HG03045 (cell line): ENCODE data around the gene BHLHE23.
"Not testable (repeated sequence)": the region's sequence is repeated elsewhere in the genome, so short reads cannot be mapped to it uniquely, and the experiment has no call there.

ENCODE experiments used
- ATAC-seq: cut with Tn5 transposase; IDR thresholded peaks from one replicate; pipeline ENCODE4 v1.9.1; 2021; ENCODE audit warnings: mild to moderate bottlenecking, moderate library complexity; ENCODE audit not compliant: unreplicated experiment

The BHLHE23 gene

DNA sequence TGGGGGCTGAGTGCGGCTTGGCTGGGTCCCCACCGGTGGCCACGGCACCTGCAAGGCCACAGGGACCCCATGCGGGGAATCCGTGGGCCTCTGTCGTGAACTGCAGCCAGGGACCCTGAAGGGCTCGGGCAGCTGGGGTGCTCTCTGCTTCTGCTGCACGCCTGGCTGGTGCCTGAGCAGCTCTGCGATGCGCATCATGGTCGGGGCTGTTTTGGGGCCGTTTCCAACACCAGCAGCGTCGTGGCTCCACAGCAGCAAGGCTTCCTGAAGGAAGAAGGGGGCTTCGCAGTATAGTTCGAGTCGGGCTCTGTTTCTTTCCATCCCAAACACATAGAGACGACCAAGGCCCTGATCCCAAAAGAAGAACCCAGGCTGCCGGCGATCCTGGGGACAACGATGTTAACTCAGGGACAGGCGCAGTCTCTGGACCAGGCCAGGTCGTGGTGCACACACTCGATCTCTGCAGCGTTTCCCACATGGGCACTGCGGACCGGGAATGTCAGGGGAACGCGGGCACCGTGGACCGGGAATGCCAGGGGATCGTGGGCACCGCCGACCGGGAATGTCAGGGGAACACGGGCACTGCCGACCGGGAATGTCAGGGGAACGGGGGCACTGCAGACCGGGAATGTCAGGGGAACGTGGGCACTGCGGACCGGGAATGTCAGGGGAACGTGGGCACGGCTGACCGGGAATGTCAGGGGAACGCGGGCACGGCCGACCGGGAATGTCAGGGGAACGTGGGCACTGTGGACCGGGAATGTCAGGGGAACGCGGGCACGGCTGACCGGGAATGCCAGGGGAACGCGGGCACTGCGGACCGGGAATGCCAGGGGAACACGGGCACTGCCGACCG, 36.8 kb upstream of the BHLHE23 start:
- ATAC-seq, result no peak

DNA sequence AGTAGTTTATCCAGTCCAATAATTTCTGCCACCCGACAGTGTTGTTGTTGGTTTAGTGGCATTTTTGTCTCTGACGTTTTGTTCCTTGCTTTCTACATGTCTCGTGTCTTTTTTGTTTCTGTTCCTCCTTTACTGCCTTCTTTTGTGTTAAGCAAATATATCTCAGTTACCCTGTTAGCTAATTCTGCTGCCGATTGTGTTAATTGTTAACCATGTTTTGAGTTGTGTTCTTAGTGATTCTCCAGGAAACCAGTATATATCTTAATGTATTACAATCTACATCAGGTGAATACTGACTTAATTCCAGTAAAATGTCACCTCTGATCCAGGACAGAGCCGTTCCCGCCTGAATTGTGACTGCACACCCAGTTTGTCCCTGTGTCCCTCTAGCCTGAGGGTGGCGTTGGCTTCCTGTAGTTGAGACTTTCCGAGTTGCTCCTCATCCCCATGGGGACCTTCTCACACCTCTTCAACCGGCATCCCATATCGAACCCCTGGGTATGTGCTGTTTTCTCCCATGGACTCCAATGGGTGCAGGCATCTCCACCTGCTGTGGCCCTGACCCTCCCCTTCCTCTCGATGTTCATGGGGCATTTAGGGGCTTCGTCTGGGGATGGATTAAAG, 35.8 kb upstream of the BHLHE23 start:
- ATAC-seq, result no peak

DNA sequence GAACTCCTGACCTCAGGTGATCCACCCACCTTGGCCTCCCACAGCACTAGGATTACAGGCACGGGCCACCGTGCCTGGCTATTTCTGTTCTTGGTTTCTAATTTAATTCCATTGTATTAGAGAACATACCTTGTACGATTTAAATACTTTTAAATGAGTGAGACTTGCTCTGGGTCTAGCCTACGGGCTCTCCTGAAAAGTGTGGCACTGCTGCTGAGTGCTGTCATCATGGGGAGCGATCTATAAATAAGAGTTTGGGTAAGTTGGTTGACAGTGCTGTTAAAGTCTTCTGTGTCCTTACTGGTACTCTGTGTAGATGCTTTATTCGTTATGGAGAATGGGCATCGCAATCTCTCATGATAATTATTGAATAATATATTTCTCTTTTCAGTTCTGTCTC, 35.0 kb upstream of the BHLHE23 start:
- no peak for ATAC-seq

DNA sequence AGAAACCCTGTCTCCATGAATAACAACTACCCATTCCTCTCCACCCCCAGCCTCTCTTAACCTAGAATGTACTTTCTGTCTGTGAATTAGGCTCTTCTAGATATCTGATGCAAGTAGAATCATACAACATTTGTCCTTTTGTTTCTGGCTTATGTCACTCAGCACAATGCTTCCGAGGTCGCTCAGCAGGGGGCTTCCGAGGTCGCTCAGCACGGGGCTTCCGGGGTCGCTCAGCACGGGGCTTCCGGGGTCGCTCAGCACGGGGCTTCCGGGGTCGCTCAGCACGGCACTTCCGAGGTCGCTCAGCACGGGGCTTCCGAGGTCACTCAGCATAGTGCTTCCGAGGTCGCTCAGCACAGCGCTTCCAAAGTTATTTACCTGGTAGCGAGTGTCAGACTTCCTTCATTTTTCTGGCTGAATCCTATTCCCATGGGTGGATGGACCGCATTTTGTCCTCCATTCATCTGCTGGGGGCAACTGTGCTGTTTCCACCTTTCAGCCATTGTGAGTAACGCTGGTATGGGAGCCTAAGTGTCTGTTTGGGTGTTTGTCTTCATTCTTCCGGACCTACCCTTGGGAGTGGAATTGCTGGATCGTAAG, 31.0 kb upstream of the BHLHE23 start:
- no peak for ATAC-seq

DNA sequence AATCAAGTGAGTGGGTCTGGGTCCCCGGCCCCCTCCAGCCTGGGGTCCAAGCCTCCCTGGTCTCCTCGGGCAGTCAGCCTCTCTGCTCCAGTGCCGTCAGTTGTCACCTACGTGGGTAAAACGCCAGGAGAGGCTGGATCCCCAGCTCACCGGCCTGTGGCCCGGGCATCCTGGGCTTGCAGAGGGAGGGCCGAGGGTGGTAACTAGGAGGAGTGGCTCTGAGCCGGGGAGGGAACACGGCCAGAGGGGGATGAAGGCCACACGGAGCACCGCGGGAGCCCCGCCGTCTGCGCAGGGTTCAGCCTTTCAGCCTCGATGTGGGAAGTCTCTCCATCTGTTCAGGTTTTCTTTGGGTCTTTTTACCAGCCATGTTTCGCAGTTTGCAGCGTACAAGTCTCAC, 29.5 kb upstream of the BHLHE23 start:
- no peak for ATAC-seq

DNA sequence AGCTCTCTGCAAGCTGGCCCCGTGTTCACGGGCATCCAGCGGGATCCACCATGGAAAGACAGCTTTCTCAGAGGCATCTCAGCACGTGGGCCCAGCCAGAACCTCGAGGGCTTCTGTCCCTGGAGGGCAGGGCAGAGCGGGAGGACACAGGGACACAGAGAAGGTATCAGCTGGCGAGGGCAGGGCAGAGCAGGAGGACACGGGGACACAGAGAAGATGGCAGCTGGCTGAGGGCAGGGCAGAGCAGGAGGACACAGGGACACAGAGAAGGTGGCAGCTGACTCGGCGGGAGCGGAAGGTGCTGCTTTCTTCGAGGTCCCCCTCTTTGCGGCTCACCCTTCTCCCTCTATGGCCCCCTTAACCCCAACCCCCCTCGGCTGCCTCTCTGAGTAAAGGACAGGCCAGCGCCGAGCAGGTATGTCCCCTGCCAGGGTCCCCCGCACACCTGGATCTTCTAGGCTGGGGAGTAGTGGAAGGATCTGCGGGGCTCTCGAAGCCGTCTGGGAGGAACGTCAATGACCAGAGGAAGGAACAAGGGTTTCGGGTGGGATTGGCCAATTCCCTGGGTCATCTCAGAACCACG, 28.9 kb upstream of the BHLHE23 start:
- no peak for ATAC-seq

DNA sequence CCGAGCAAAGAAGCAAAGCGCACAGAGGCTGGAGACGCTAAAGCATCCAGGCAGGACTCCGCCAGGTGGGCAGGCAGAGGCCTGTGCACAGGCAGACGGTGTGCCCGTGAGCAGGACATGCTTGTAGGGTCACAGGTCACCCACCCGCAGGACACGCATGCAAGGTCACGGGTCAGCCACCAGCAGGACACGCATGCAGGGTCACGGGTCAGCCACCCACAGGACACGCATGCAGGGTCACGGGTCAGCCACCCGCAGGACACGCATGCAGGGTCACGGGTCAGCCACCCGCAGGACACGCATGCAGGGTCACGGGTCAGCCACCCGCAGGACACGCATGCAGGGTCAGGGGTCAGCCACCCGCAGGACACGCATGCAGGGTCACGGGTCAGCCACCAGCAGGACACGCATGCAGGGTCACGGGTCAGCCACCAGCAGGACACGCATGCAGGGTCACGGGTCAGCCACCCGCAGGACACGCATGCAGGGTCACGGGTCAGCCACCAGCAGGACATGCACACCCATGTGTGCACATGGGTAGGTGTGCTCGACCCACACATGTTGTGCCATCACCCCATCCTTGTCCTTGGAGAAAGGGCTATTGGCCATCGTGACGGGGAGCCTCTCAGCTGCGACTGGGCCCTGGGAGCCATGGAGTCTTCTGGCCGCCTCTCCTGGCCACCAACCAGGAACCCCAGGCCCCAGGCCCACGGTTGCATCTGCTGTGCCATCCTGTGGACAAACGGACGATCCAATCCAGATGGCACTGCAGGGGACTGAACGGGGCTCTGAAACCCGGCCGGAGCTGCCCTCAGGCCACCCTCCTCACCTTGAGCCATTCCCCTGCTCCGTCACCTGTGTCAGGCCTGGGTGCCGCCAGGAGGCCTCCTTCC, 28.2 kb upstream of the BHLHE23 start:
- not testable (repeated sequence) for ATAC-seq

DNA sequence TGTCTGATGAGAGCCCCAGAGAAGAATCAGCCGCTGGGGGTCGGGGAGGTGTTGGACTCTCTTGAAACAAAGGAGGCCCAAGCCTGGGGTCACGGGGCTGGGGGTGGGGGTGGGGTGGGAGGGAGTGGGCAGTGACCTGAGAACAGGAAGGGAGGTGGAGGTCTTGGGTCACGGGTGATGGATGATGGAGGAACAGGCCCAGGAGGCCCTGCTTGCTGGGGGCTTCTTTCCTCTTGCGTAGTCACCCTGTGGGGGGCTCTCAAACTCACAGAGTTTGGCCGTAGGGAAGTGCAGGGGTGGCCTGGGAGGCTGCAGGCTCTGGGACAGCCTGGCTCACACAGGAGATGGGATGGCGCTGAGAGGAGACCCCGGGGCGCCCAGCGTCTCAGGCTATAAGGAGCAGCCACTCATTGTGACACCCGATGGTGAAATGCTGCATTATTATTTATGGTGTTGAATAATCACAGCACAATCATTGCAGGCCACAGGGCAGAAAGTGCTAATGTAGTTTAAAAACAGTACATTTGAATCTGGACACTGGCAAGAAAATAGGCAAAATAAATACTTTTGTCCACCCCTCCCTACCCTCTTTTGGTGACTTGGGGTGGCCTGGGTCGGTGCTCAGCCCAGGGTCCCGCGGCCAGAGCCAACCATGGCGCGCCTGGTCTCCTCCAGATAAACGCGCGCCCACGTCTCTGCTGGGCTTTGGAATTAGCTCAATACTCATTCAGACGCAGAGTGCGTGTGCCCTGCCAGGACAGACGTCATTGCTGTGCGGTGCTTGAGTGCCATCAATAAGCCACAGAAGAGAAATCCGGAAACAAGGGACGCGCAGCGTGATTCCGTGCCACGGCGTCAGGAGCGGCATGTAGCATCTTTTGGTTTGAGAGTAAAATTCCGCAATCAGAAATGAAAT, 27.3 kb upstream of the BHLHE23 start:
- no peak for ATAC-seq

DNA sequence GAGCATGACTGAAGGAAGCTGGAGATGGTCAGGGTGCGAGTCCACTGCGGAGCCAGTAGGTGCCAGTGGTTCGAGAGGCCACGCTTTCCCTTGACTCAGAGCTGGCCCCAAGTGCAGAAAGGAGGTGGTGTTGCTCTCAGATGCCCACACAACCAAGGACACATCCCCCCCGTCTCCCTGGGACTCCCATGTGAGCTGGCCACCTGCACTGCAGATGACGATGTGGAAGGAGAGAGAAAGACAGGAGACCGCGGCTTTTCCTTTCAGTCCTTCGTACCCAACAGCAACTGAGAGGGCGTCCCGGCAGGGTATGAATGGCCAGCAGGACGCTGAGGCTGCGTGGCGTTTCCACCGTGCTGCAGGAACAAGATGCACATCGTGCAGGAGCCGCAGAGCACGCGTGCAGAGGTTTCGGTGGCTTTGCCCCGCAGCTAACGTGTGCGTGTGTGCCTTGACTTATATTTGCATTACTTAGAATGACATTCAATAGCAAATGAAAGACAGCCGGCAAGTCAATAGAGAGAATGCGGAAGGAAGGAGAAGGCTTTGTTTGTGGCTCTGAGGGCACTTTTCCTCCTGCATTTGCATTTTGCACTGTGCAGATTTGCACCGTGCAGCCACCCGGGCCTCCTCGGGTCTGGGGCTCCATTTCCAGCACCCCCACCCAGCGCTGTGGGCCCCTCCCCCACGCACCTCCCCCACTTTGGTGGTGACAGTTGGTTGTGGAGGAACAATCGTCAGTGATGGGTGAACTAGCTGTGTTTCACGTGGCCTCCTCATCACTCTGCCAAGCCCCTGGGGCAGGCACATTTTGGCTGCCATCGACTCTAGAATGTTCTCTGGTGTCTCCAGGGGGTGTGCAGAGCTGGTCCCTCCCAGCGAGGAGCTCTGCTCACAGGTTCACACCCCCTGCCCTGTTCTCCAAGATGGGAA, 26.4 kb upstream of the BHLHE23 start:
- ATAC-seq, result no peak

DNA sequence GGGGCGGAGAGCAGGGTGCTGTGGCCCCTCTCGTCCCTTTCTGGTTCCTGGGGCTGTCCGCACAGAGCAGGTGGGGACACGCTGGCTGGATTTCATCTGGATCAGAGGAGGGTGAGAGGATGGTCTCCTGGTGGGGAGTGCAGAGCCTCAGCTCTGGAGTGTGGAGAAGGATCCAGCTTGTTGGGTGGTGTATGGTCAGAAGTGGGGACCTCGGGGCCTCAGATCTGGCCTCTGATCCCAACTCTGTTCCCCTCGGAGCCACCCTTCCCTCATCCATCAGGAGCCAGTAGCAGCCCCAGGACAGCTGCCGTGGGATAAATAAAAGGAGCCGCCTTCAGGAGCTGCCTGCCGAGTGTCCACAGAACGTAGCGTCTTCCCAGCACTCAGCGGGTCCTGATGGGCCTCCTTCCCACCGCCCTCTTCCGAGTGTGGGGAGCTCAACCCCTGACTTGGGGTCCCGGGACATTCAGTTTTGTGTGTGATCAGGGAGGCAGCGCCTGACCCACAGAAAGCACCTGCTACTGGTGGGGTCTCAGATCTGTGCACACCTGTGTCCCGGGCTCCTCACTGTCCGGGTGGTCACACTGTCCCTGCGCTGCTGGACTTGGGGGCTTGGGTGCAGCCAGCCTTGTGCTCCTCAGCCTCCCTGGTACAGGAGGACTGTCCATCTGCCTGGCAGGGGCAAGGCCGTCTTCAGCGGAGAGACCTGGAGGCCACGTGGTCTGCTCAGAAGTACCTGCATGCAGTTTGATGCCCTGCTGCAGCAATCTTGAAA, 25.4 kb upstream of the BHLHE23 start:
- ATAC-seq, result no peak

DNA sequence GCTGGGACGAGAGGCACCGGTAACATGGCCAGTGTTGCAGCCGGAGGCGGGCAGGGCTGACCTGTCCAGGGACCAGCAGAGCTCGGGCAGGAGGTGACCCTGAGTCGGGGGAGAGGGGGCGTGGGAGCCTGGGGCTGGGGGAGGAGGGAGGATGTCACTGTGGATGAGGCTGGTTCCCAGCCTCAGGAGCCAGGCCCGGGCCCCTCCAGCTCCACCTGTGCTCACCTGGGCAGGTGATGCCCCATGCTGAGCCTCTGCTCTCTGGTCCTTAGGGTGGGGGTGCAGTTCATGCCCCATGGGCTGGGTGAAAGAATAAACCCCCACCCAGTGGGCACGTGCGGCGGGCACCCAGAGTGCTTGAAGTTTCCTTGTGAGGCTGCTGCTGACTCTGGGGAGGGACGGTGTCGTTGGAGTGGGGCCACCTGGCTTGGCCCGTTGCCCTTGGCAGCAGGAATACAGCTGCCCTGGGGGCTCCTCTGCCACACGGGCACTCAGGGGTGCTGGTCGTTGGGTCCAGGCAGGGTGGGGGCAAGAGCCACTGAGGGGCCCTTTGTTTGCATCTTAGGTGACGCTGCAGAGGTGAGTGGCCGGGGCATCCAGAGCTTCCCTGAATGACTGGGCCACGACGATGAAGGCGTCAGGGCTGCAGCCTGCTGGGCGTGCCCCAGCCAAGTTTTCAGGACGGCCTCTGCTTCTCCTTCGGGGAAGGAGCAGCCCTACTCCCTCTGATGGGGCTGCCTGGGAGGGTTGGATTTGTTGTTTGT, 24.7 kb upstream of the BHLHE23 start:
- ATAC-seq, result no peak

DNA sequence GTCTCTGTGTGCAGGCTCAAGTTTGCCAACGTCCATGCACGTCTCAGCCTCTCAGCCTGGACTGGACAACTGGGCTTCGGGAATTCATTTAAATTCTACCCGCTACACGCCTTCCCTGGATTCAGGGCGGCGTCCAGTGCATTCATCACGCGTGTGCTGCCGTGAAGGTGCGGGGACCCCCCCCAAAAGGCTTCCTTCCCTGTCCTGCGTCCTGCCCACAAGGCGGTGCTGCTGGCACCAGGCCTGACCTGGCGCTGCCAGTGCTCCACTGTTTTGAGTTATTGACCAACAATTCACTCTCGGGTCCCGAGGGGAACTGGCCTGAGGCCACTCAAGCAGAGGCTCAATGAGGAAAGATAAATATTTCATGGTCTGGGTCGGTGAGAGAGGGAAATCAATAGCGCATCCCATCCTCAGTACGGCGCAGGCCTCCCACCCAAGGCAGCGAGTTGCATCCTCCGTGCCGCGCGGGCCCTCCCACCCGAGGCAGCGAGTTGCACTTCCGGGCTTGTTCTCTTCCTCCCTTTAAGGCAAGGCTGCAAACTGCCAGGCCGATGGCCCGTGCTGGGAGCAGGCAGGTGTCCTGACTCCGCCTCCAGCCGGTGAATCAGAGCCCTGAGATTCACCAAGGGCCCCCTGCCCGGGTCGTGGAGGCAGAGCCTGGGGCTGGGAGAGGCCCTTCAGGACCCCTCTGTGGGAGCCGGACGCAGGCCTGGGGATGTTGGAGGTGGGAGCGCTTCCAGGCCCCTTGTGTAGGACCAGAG, 22.8 kb upstream of the BHLHE23 start:
- ATAC-seq, result no peak

DNA sequence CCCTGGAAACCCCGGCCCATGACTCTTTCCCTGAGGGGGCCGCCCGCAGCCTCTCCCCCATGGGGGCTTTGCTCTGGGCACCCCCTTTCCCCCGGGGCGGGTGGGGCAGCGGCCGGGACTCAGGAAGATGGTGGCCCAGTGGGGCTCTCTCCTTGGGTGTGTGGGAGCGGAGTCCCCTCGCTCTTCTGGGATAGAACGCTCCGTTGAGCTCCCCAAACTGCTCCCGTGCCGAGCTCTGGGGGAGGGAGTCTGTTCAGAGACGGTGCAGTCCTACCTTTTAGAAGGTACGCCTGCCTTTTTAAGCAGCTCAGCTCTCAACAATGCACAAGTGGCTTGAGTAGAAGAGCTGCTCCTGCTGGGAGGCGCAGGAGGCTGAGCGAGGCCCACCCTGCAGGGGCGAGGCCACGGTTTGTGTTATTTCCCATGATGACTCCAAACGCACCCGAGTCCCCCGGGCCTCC, 21.7 kb upstream of the BHLHE23 start:
- ATAC-seq, result no peak

DNA sequence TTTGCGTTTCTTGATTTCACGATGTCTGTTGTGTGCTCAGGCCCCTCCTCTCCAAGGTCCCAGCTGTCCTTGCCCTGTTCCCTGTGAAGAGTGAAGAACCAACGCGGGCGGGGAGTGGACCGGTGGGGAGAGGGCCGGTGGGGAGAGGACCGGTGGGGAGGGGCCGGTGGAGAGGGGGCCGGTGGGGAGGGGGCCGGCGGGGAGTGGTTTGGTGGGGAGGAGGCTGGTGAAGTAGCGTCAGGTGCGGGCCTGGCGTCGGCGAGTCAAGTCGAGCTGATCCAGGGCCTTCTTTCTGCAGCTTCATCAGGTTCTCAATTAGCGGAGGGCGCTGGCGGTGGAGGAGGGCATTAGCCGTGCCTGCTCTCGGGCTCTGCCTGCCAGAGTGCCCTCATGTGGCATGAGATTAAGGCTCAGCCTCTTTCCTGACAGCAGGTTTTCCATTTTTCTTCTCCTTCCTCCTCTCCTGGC, 21.2 kb upstream of the BHLHE23 start:
- no peak for ATAC-seq

DNA sequence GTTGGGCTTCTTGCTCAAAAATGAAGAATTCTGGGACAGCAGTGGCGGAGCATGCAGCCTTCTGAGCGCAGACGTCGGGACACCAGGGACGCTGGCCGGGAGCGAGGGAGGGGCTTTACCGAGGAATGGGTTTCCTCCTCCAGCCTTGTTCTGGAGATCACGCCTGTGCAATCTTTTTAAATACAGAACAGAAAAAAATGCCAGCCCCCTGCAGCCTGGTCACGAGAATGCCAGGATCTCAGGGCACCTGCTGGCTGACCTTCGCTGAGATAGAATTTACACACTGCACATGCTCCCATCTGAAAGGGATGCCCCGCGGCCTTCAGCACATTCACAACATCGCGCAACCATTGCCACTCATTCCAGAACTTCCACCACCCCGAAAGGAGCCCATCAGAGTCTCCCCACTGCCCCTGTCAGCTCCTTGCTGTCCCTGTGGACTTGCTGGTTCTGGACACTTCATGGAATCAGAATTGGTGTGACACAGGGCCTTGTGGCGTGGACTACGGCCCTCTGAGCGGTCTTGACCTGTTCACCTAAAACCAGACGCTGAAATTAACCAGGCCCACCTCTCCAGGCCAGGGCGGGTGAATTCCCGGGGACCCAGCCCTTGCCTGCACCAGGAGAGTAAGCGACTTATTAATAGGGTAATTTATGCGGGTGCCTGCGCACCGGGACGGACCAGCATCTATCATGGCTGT, 20.6 kb upstream of the BHLHE23 start:
- ATAC-seq, result no peak
